ENCODE data around the gene S100A5. TPM values are rescaled to one million over a fixed set of nuclear protein-coding genes. Genes with fewer than 3 reads are reported as not detected.
A peak's percentile ranks its signal among the peaks of the same experiment; 100 is the strongest.

Gene S100A5
- total and polyA plus RNA-seq, 2 of the 8 experiments (the other 6 are each of a cell fraction or from before 2014, with no cell fraction given) = not detected

- ChIA-PET POLR2A (ENCODE audit: partially characterized antibody) (interaction anchor here (0.9 to 1.3 kb wide), 5 partner anchors 29 to 398 kb away, joined by 3 to 4 read pairs (median 3); partner anchors contain the start of genes CHTOP, CREB3L4 and S100A13), CTCF (ENCODE audit: partially characterized antibody) (interaction anchor here (0.7 to 7.5 kb wide), 17 partner anchors 8 to 214 kb away, joined by 3 to 224 read pairs (median 8); partner anchors contain the start of genes S100A1, S100A13, S100A14 and S100A16)
- no peak overlapping the region for H3K27ac ChIP-seq (ENCODE audit: low read depth, low read length)
- no peak overlapping the region for H3K14ac ChIP-seq (ENCODE audit: insufficient read length)
- H2AFZ ChIP-seq (ENCODE audit: low read length) = no peak overlapping the region
- no peak overlapping the region for H2AK5ac ChIP-seq (ENCODE audit: low read depth, low read length)
- no peaks in the 10 kb centered on the region for H3K79me2 ChIP-seq (ENCODE audit: control insufficient read depth in 1 of 2, insufficient read depth in 2 of 2, low read length in 2 of 2)
- H2BK120ac ChIP-seq (replicated peaks; ENCODE audit: low read depth, low read length) = no peak overlapping the region
- no peaks in the 10 kb centered on the region for H3K36me3 ChIP-seq (ENCODE audit: control insufficient read depth in 2 of 4, insufficient read depth in 4 of 4, low read length in 3 of 4)
- H3K9ac ChIP-seq (replicated peaks in 1 of 4; ENCODE audit: extremely low read depth in 1 of 4, low read depth in 3 of 4, low read length in 3 of 4) = no peak overlapping the region
- H2BK12ac ChIP-seq (ENCODE audit: low read depth, low read length) = 0 out of 2 replicates have a peak overlapping the region, but pooled peaks have one; percentile 55
- peaks cover 11 to 26% (median 20%) of the 10 kb centered on the region in 4 experiments for H3K4me1 ChIP-seq (replicated peaks in 1 of 4; ENCODE audit: control insufficient read depth in 3 of 4, insufficient read depth in 4 of 4, low read length in 3 of 4)
- no peak overlapping the region for H2BK20ac ChIP-seq (ENCODE audit: low read length)
- FAIRE-seq = no peak
- no peaks in the 10 kb centered on the region for H3K79me1 ChIP-seq (ENCODE audit: low read depth, low read length)
- no peak overlapping the region for H3K23ac ChIP-seq (ENCODE audit: insufficient read length)
- H3K9me3 ChIP-seq (ENCODE audit: insufficient read depth in 2 of 2, low read depth in 1 of 2, low read length in 1 of 2) = peaks cover 0 to 1% of the 10 kb centered on the region in 2 experiments; a peak in 1 of 4 replicates
- TF ChIP-seq SUZ12 (IDR thresholded peaks at IDR 0.05; ENCODE audit: low read length) (no peak), CEBPB (IDR thresholded peaks at IDR 0.05; ENCODE audit: low read depth, low read length) (no peak), KDM5A (IDR thresholded peaks at IDR 0.05; ENCODE audit: low read length) (no peak), NANOG (IDR thresholded peaks at IDR 0.05; ENCODE audit: insufficient read depth, low read depth, low read length, poor library complexity, severe bottlenecking) (no peak), CTBP2 (IDR thresholded peaks at IDR 0.05; ENCODE audit: borderline replicate concordance, insufficient read depth, insufficient read length, low read length) (no peak)
- H3K27me3 ChIP-seq (replicated peaks in 1 of 4; ENCODE audit: control insufficient read depth in 3 of 4, extremely low read depth in 1 of 4, insufficient read depth in 3 of 4, low read length in 3 of 4) = 0 out of 7 replicates have a peak, but pooled peaks cover 0 to 4% (median 0%) of the 10 kb centered on the region in 4 experiments
- H3K4me2 ChIP-seq (ENCODE audit: insufficient read depth in 1 of 2, low read depth in 2 of 2, low read length in 2 of 2) = no peak overlapping the region
- H4K20me1 ChIP-seq (replicated peaks in 1 of 2; ENCODE audit: control insufficient read depth in 1 of 2, insufficient read depth in 2 of 2, low read length in 2 of 2) = no peaks in the 10 kb centered on the region
- H4K8ac ChIP-seq (ENCODE audit: extremely low read depth, insufficient read depth, low read length) = no peak overlapping the region
- H3K56ac ChIP-seq (replicated peaks; ENCODE audit: insufficient read length, low read depth, low read length) = no peak overlapping the region
- 94% methylated on average over 8 of the region's 8 CpGs; no CpG with 5 or more reads in 1 of the 2 experiments for WGBS, 2 experiments (ENCODE audit: extremely low coverage in 1 of 2, insufficient coverage in 1 of 2, insufficient read length in 1 of 2, insufficient replicate concordance in 2 of 2, low coverage in 1 of 2, low lambda C conversion rate in 2 of 2, missing lambda C conversion rate in 1 of 2)
- no peak overlapping the region for H4K91ac ChIP-seq (replicated peaks; ENCODE audit: insufficient read length, low read length)
- no peak for DNase-seq (ENCODE audit: low read depth in 1 of 2, low spot score in 2 of 2)
- no peak overlapping the region for H3K4ac ChIP-seq (replicated peaks; ENCODE audit: insufficient read length, low read depth, low read length)
- H3K18ac ChIP-seq (ENCODE audit: extremely low read depth, low read length) = no peak overlapping the region
- H3K23me2 ChIP-seq (ENCODE audit: low read depth, low read length) = peaks cover 2% of the 10 kb centered on the region
- H3K4me3 ChIP-seq (ENCODE audit: extremely low read depth in 1 of 4, insufficient read depth in 2 of 4, low read depth in 3 of 4, low read length in 4 of 4) = no peak overlapping the region
- H2BK5ac ChIP-seq (ENCODE audit: low read depth, low read length) = no peak overlapping the region
- no peak overlapping the region for H4K5ac ChIP-seq (ENCODE audit: insufficient read length, low read depth, low read length)
- no peak overlapping the region for H2BK15ac ChIP-seq (ENCODE audit: low read length)
These were observed 28.7 kb upstream of the S100A5 start for GRCh38 chr1:153569465-153569864.

Measured in H1 (cell line).